ENCODE data around the gene PHC2. TPM values are rescaled to one million over a fixed set of nuclear protein-coding genes. Genes with fewer than 3 reads are reported as not detected.

The PHC2 gene
- total and polyA plus RNA-seq, 4 donors: 51.9 to 111 (median 91.6) TPM

GRCh38 chr1:33324677-33325575 is 106.0 kb downstream of the PHC2 start:
- no peaks in the 10 kb centered on the region for H3K27me3 ChIP-seq (ENCODE audit: control insufficient read depth, insufficient read depth, low read length)
- H3K4me3 ChIP-seq (ENCODE audit: low read depth, low read length): no peak overlapping the region
- DNase-seq (ENCODE audit: low read depth in 4 of 6, low spot score in 6 of 6): no peak
- no peak overlapping the region for H3K27ac ChIP-seq (ENCODE audit: low read depth, low read length)
- peaks cover 68% of the 10 kb centered on the region for H3K36me3 ChIP-seq (ENCODE audit: control insufficient read depth, insufficient read depth, low read length)
- H3K4me1 ChIP-seq (ENCODE audit: control insufficient read depth, insufficient read depth, low read length): peaks cover 15% of the 10 kb centered on the region
- no peaks in the 10 kb centered on the region for H3K9me3 ChIP-seq (ENCODE audit: control insufficient read depth, insufficient read depth, low read length)
- 76% methylated on average over 21 of the region's 22 CpGs for WGBS (ENCODE audit: insufficient coverage)

GRCh38 chr1:33323663-33324477 is 107.0 kb downstream of the PHC2 start:
- WGBS (ENCODE audit: insufficient coverage): 82% methylated on average over 6 of the region's 14 CpGs
- Histone ChIP-seq H3K27me3 (ENCODE audit: control insufficient read depth, insufficient read depth, low read length) (no peaks in the 10 kb centered on the region), H3K4me1 (ENCODE audit: control insufficient read depth, insufficient read depth, low read length) (peaks cover 15% of the 10 kb centered on the region), H3K4me3 (ENCODE audit: low read depth, low read length) (no peak overlapping the region), H3K9me3 (ENCODE audit: control insufficient read depth, insufficient read depth, low read length) (no peaks in the 10 kb centered on the region), H3K27ac (ENCODE audit: low read depth, low read length) (no peak overlapping the region), H3K36me3 (ENCODE audit: control insufficient read depth, insufficient read depth, low read length) (peaks cover 59% of the 10 kb centered on the region)
- no peak for DNase-seq (ENCODE audit: low read depth in 4 of 6, low spot score in 6 of 6)

- H3K9me3 ChIP-seq (ENCODE audit: control insufficient read depth, insufficient read depth, low read length): no peaks in the 10 kb centered on the region
- 90% methylated on average over 8 of the region's 10 CpGs for WGBS (ENCODE audit: insufficient coverage)
- no peaks in the 10 kb centered on the region for H3K27me3 ChIP-seq (ENCODE audit: control insufficient read depth, insufficient read depth, low read length)
- DNase-seq (ENCODE audit: low read depth in 4 of 6, low spot score in 6 of 6): no peak
- no peak overlapping the region for H3K4me3 ChIP-seq (ENCODE audit: low read depth, low read length)
- no peak overlapping the region for H3K27ac ChIP-seq (ENCODE audit: low read depth, low read length)
- peaks cover 15% of the 10 kb centered on the region for H3K4me1 ChIP-seq (ENCODE audit: control insufficient read depth, insufficient read depth, low read length)
- peaks cover 51% of the 10 kb centered on the region for H3K36me3 ChIP-seq (ENCODE audit: control insufficient read depth, insufficient read depth, low read length)
Measured at GRCh38 chr1:33322870-33323585, 107.9 kb downstream of the PHC2 start.

- H3K36me3 ChIP-seq (ENCODE audit: control insufficient read depth, insufficient read depth, low read length): peaks cover 44% of the 10 kb centered on the region
- WGBS (ENCODE audit: insufficient coverage): 80% methylated on average over 6 of the region's 6 CpGs
Measured at GRCh38 chr1:33322109-33322508, 108.8 kb downstream of the PHC2 start.

GRCh38 chr1:33321178-33321577 is 109.7 kb downstream of the PHC2 start:
- DNase-seq (ENCODE audit: low read depth in 4 of 6, low spot score in 6 of 6): no peak
- Histone ChIP-seq H3K4me1 (ENCODE audit: control insufficient read depth, insufficient read depth, low read length) (peaks cover 15% of the 10 kb centered on the region), H3K9me3 (ENCODE audit: control insufficient read depth, insufficient read depth, low read length) (no peaks in the 10 kb centered on the region), H3K27me3 (ENCODE audit: control insufficient read depth, insufficient read depth, low read length) (no peaks in the 10 kb centered on the region), H3K36me3 (ENCODE audit: control insufficient read depth, insufficient read depth, low read length) (peaks cover 37% of the 10 kb centered on the region), H3K27ac (ENCODE audit: low read depth, low read length) (no peak overlapping the region), H3K4me3 (ENCODE audit: low read depth, low read length) (no peak overlapping the region)
- WGBS (ENCODE audit: insufficient coverage): 81% methylated on average over 3 of the region's 5 CpGs

More at GRCh38 chr1:33322109-33322508, 108.8 kb downstream of the PHC2 start:
- Histone ChIP-seq H3K9me3 (ENCODE audit: control insufficient read depth, insufficient read depth, low read length) (no peaks in the 10 kb centered on the region), H3K4me3 (ENCODE audit: low read depth, low read length) (no peak overlapping the region), H3K4me1 (ENCODE audit: control insufficient read depth, insufficient read depth, low read length) (peaks cover 15% of the 10 kb centered on the region), H3K27me3 (ENCODE audit: control insufficient read depth, insufficient read depth, low read length) (no peaks in the 10 kb centered on the region), H3K27ac (ENCODE audit: low read depth, low read length) (no peak overlapping the region)
- no peak for DNase-seq (ENCODE audit: low read depth in 4 of 6, low spot score in 6 of 6)

GRCh38 chr1:33320619-33321165 is 110.2 kb downstream of the PHC2 start, which contains the start of gene A3GALT2:
A3GALT2 (minus strand) TSS chr1:33321098; CDS start chr1:33321098, 0 bp downstream.
- Histone ChIP-seq H3K36me3 (ENCODE audit: control insufficient read depth, insufficient read depth, low read length) (peaks cover 35% of the 10 kb centered on the region), H3K4me3 (ENCODE audit: low read depth, low read length) (no peak within 1 kb of the TSS), H3K27ac (ENCODE audit: low read depth, low read length) (no peak within 1 kb of the TSS), H3K27me3 (ENCODE audit: control insufficient read depth, insufficient read depth, low read length) (no peaks in the 10 kb centered on the region), H3K9me3 (ENCODE audit: control insufficient read depth, insufficient read depth, low read length) (no peaks in the 10 kb centered on the region), H3K4me1 (ENCODE audit: control insufficient read depth, insufficient read depth, low read length) (peaks cover 15% of the 10 kb centered on the region)
- WGBS (ENCODE audit: insufficient coverage): 80% methylated on average over 4 of the region's 8 CpGs
- no peak for DNase-seq (ENCODE audit: low read depth in 4 of 6, low spot score in 6 of 6)

- H3K36me3 ChIP-seq (ENCODE audit: control insufficient read depth, insufficient read depth, low read length): peaks cover 29% of the 10 kb centered on the region
- no peaks in the 10 kb centered on the region for H3K9me3 ChIP-seq (ENCODE audit: control insufficient read depth, insufficient read depth, low read length)
- H3K4me1 ChIP-seq (ENCODE audit: control insufficient read depth, insufficient read depth, low read length): peaks cover 14% of the 10 kb centered on the region
- H3K27me3 ChIP-seq (ENCODE audit: control insufficient read depth, insufficient read depth, low read length): no peaks in the 10 kb centered on the region
- H3K4me3 ChIP-seq (ENCODE audit: low read depth, low read length): no peak overlapping the region
- no peak for DNase-seq (ENCODE audit: low read depth in 4 of 6, low spot score in 6 of 6)
- WGBS (ENCODE audit: insufficient coverage): 67% methylated on average over 6 of the region's 12 CpGs
- no peak overlapping the region for H3K27ac ChIP-seq (ENCODE audit: low read depth, low read length)
Measured at GRCh38 chr1:33319949-33320618, 110.8 kb downstream of the PHC2 start.

GRCh38 chr1:33319186-33319948 is 111.5 kb downstream of the PHC2 start:
- Histone ChIP-seq H3K9me3 (ENCODE audit: control insufficient read depth, insufficient read depth, low read length) (no peaks in the 10 kb centered on the region), H3K36me3 (ENCODE audit: control insufficient read depth, insufficient read depth, low read length) (peaks cover 22% of the 10 kb centered on the region), H3K27me3 (ENCODE audit: control insufficient read depth, insufficient read depth, low read length) (no peaks in the 10 kb centered on the region), H3K4me1 (ENCODE audit: control insufficient read depth, insufficient read depth, low read length) (peaks cover 6% of the 10 kb centered on the region), H3K4me3 (ENCODE audit: low read depth, low read length) (no peak overlapping the region), H3K27ac (ENCODE audit: low read depth, low read length) (no peak overlapping the region)
- WGBS (ENCODE audit: insufficient coverage): 83% methylated on average over 8 of the region's 9 CpGs
- no peak for DNase-seq (ENCODE audit: low read depth in 4 of 6, low spot score in 6 of 6)

Data from spinal cord (tissue), 10 donors.